NCI-H1417 (cell line): ENCODE data around the gene LTK.

Experiments
- DNase-seq, 3 experiments: peaks; one replicate each; lab custom pipeline; 2025; lab: John Stamatoyannopoulos, UW

The LTK gene

GRCh38 chr15:41530363-41530956, 16.8 kb upstream of the LTK start:
- DNase-seq = no peak

- no peak for DNase-seq
Measured at GRCh38 chr15:41523097-41523496, 9.5 kb upstream of the LTK start.

DNA sequence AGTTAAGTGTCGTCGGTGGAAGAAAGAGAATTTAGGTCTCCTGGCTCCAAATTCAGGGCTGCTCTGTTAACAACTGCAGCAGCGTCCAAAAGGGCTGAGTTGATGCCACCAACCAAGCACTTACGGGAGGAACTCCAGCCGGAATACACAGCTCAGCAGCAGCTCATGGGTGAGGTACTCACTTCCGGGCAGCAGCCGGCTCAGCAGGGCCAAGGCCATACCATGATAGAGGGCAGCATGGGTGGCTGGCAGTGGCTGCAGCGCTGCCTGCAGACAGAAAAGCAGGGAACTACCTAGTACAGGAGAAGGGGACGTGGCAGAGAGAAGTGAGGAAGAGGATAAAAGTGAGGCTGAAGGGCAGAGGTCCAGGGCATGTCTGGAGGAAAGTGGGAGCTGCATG, 8.0 kb upstream of the LTK start:
- DNase-seq = no peak

DNA sequence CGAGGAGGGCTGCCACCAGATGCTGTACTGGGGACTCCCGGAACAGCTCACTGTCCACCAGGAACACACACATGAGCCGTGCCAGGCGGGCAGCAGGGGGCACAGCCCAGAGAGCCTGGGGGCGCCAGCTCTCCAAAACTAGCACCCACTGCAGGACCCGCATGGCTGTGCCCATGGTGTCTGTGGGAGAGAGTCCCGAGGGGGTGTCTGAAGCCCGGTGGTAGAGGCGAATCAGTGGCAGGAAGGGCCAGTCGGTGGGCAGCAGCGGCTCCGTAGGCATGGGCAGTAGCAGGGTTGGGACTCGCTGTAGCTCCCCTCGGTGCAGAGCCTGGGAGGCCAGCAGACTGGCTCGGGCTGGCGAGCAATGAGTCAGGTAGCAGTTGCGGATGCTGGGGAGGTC, 7.0 kb upstream of the LTK start:
- no peak for DNase-seq

GRCh38 chr15:41517895-41518449, 4.3 kb upstream of the LTK start:
- no peak for DNase-seq

- DNase-seq = no peak
Measured at GRCh38 chr15:41512940-41513505, 604 bp downstream of the LTK start.

DNA sequence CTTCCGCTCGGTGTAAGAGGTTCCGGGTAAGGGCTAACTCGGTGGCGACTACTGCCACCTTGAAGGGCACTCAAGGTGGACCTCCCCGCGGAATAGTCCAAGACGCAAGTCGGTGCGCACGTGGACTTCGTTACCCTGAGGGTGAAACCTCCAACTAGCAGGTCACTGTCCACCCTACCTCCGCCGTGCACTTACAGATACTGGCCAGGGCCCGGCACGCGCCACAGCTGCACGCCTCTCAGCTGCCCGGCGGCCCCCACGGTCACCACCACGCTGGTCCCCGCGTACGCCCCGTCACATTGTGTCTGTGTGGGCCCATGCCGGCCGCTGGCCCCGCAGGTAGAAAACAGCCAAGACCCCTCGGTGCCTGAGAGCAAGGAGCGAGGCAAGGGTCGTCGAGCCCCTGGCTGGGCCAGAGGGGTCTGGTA, 1.1 kb downstream of the LTK start:
- no peak for DNase-seq

GRCh38 chr15:41511899-41512369, 1.7 kb downstream of the LTK start:
- DNase-seq = peak in 2 of 3 experiments; percentile 68 to 74

DNA sequence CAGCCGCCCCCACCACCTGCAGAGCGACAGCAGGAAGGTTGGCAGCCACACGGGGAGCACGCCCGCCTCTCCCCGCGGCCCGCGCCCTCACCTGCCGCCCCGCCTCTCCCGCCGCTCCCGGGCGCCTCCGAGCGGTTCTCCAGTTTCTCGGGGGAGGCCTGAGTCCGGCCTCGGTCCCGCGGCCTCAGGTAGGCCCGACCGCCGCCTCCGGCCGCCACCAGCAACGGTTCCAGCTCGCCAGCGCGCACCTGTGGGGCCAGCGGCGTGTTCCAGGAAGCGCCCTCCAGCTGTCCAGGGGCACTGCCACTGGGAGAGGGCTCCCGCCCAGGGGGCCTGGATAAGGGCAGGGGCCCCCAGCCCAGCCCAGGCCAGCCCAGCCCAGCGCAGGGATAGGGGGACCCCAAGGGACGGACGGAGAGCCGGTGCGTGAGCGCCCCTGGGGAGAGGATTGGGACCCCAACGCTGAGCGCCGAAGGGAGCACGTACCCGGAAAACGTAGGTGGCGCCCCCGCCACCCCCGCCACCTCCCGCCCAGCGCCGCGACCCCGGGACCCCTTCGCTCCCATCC, 2.2 kb downstream of the LTK start:
- peak in 2 of 3 experiments; percentile 68 to 73 for DNase-seq

DNA sequence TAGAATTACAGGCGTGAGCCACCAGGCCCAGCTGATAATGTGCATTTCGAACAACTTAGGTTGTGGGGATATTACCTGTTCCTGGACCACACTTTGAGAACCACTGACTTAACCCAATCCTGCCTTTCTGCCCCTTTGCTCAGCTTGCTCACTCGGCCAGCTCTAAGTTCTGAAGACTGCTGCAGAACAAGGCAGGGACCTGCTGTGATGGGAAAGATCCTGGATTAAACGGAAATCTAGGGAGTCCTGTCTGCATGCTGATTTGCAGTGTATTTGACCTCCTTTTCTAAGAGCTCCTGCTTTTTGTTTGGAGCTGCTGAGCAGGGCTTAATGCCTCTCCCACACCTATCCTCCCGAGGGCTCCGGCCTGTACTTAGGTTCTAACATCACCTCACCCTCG, 2.9 kb downstream of the LTK start:
- DNase-seq = no peak

DNA sequence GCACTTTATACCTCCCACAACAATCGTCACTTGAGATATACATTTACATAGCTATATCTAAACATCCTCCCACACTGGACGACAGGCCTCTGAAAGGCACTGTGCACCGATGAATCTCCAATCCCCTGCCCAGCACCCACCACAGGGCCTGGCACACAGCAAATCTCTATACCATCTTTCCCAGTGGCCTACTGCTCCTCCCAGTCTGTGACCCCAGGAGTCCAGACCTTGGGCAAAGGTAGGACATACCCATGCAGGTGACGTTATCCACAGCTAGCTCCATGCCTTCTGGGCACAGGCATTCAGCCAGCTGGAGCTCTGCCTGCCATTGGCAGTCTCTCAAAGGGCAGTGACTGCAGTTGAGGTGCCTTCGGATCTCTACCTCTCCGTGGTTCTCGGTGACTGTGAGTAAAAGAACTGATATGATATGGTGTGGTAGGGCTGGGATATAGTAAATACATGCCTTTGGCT, 5.8 kb downstream of the LTK start:
- no peak for DNase-seq

DNA sequence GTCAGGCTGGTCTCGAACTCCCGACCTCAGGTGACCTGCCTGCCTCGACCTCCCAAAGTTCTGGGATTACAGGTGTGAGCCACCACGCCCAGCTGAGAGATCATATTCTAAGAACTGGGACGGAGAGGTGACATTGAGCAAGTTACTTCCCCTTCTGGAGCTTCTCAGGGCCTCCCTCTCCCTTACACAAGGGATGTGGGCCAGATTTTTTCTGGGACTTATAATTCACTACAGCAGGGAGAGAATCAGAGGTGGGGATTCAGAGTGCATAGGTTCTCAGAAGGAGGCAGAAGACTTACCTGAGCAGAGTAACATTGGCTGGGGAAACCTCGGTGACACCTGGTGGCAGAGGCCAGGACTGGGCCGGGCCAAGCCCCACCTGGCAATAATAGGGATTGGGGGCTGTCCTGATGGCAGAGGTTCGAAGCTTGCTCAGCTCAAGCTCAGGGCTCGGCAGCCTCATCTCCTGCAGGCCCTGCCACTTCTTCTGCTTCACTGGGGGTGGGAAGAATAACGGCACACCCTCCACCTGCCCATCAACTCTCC, 6.8 kb downstream of the LTK start:
- no peak for DNase-seq

DNA sequence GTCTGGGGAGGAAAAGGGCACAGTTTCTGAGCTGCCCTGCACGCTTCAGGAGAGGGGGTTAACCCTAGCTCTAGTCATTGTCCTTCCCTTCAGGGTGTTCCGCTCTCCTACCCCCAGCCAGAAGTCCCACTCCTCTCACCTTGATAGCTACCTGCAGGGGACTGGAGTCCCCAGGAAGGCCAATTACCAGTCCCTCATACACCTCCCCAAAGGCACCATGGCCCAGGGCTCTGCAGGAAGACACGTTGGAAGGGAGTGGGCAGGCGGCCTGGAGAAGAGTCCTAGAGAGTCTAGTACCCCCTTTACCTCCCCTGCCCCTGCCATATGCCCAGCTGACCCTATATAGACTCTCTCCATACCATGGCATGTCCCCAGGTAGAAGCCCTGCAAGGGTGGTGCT, 7.9 kb downstream of the LTK start:
- no peak for DNase-seq

GRCh38 chr15:41504751-41505492, 8.7 kb downstream of the LTK start:
- no peak for DNase-seq

GRCh38 chr15:41503669-41504010, 10.0 kb downstream of the LTK start:
- DNase-seq = no peak

GRCh38 chr15:41502795-41503668, 10.6 kb downstream of the LTK start:
- no peak for DNase-seq

GRCh38 chr15:41501931-41502794, 11.5 kb downstream of the LTK start:
- DNase-seq = no peak

GRCh38 chr15:41501191-41501917, 12.3 kb downstream of the LTK start:
- no peak for DNase-seq

- DNase-seq = no peak
Measured at GRCh38 chr15:41499109-41499851, 14.3 kb downstream of the LTK start.
